ENCODE measurements around the gene SMAD1.
"Not testable (repeated sequence)": the region's sequence is repeated elsewhere in the genome, so short reads cannot be mapped to it uniquely, and the experiment has no call there.

SMAD1 gene

GRCh38 chr4:145587088-145587754, 105.6 kb downstream of the SMAD1 start:
- Histone ChIP-seq H3K79me2 (ENCODE audit: control insufficient read depth, low read length) (no peaks in the 10 kb centered on the region), H3K27ac (ENCODE audit: low read depth, low read length) (no peak overlapping the region), H3K4me2 (ENCODE audit: low read length) (no peak overlapping the region), H3K4me3 (ENCODE audit: low read length) (no peak overlapping the region), H3K4me1 (ENCODE audit: control insufficient read depth, low read length) (peaks cover 31% of the 10 kb centered on the region), H3K9me3 (ENCODE audit: control insufficient read depth, insufficient read depth, low read length) (peaks cover 9% of the 10 kb centered on the region; the same call in 1 of the 2 replicates), H3K9me2 (replicated peaks; ENCODE audit: control insufficient read depth, low read length) (no peaks in the 10 kb centered on the region), H3K27me3 (ENCODE audit: control insufficient read depth, low read length) (no peaks in the 10 kb centered on the region), H3F3A (ENCODE audit: control insufficient read depth, insufficient read depth) (no peaks in the 10 kb centered on the region), H4K20me1 (ENCODE audit: control insufficient read depth, insufficient read depth, low read depth, low read length) (no peaks in the 10 kb centered on the region), H3K36me3 (ENCODE audit: control insufficient read depth, low read length) (no peaks in the 10 kb centered on the region)
- no peak for TF ChIP-seq EZH2phosphoT487 (IDR thresholded peaks at IDR 0.05; ENCODE audit: borderline replicate concordance, low read length)
- TF ChIP-seq CTCF (IDR thresholded peaks at IDR 0.05; ENCODE audit: low read depth, low read length, poor library complexity, severe bottlenecking): no peak

GRCh38 chr4:145589381-145589780, 107.7 kb downstream of the SMAD1 start:
- H3K4me3 ChIP-seq (ENCODE audit: low read length); H3K27ac ChIP-seq (ENCODE audit: low read depth, low read length); H3K9me3 ChIP-seq (ENCODE audit: control insufficient read depth, insufficient read depth, low read length); H3K4me2 ChIP-seq (ENCODE audit: low read length); H3K27me3 ChIP-seq (ENCODE audit: control insufficient read depth, low read length); H3K36me3 ChIP-seq (ENCODE audit: control insufficient read depth, low read length); H4K20me1 ChIP-seq (ENCODE audit: control insufficient read depth, insufficient read depth, low read depth, low read length); H3F3A ChIP-seq (ENCODE audit: control insufficient read depth, insufficient read depth); H3K9me2 ChIP-seq (replicated peaks; ENCODE audit: control insufficient read depth, low read length); H3K79me2 ChIP-seq (ENCODE audit: control insufficient read depth, low read length): not testable (repeated sequence)
- peaks cover 31% of the 10 kb centered on the region for H3K4me1 ChIP-seq (ENCODE audit: control insufficient read depth, low read length)

GRCh38 chr4:145589916-145590702, 108.5 kb downstream of the SMAD1 start:
- TF ChIP-seq EZH2phosphoT487 (IDR thresholded peaks at IDR 0.05; ENCODE audit: borderline replicate concordance, low read length): no peak
- no peak for TF ChIP-seq CTCF (IDR thresholded peaks at IDR 0.05; ENCODE audit: low read depth, low read length, poor library complexity, severe bottlenecking)
- H3K27ac ChIP-seq (ENCODE audit: low read depth, low read length): no peak overlapping the region
- no peaks in the 10 kb centered on the region for H4K20me1 ChIP-seq (ENCODE audit: control insufficient read depth, insufficient read depth, low read depth, low read length)
- peaks cover 31% of the 10 kb centered on the region for H3K4me1 ChIP-seq (ENCODE audit: control insufficient read depth, low read length)
- peak overlapping the region; percentile 15; the same call in 1 of the 2 replicates for H3K4me2 ChIP-seq (ENCODE audit: low read length)
- peaks cover 9% of the 10 kb centered on the region; the same call in 1 of the 2 replicates for H3K9me3 ChIP-seq (ENCODE audit: control insufficient read depth, insufficient read depth, low read length)
- H3K27me3 ChIP-seq (ENCODE audit: control insufficient read depth, low read length): no peaks in the 10 kb centered on the region
- H3K9me2 ChIP-seq (replicated peaks; ENCODE audit: control insufficient read depth, low read length): no peaks in the 10 kb centered on the region
- no peak overlapping the region for H3K4me3 ChIP-seq (ENCODE audit: low read length)
- H3K79me2 ChIP-seq (ENCODE audit: control insufficient read depth, low read length): no peaks in the 10 kb centered on the region
- no peaks in the 10 kb centered on the region for H3K36me3 ChIP-seq (ENCODE audit: control insufficient read depth, low read length)
- no peaks in the 10 kb centered on the region for H3F3A ChIP-seq (ENCODE audit: control insufficient read depth, insufficient read depth)

Measured in DOHH2 (cell line).